CD4-positive, alpha-beta T cell (primary cell): ENCODE results near the gene THEMIS. TPM values are rescaled to one million over a fixed set of nuclear protein-coding genes. Genes with fewer than 3 reads are reported as not detected.
"Not testable (repeated sequence)": the region's sequence is repeated elsewhere in the genome, so short reads cannot be mapped to it uniquely, and the experiment has no call there.

Experiments used
- ATAC-seq: fragments of 200-7000 bp; cut with Tn5 transposase; one replicate; pipeline ENCODE4 v1.10.0; 2022; ENCODE audit warnings: mild to moderate bottlenecking; ENCODE audit not compliant: poor library complexity
- CTCF ChIA-PET: fragments of 350-600 bp; sonication (Branson Sonifier 250); formaldehyde crosslinking; loops from one replicate; lab custom pipeline; 2021; ENCODE audit warnings: antibody characterized with exemption, inconsistent platforms; lab: Charles Lee
- POLR2A ChIA-PET: fragments of 350-600 bp; sonication (Branson Sonifier 250); formaldehyde crosslinking; loops from one replicate; lab custom pipeline; 2021; ENCODE audit warnings: antibody characterized with exemption, inconsistent platforms; lab: Charles Lee
- DNase-seq, 14 experiments: peaks; one replicate each; pipeline ENCODE4 v3.0.0-alpha.2; 2013 to 2020; ENCODE audit warnings: mixed read lengths in 2 of 14
- H3K27ac ChIP-seq, 2 donors: one replicate each; pipeline versions ENCODE4 v1.5.1 to v1.7.0; 2013; ENCODE audit warnings: low read length in 2 of 2, low read depth in 1 of 2, mild to moderate bottlenecking in 1 of 2
- H3K27me3 ChIP-seq, 2 experiments: 1 replicate in 1 of 2; 2 replicates in 1 of 2; pipeline versions ENCODE4 v1.6.1 to v1.7.0; 2013; ENCODE audit warnings: low read length in 2 of 2, control low read depth in 1 of 2, mild to moderate bottlenecking in 1 of 2, moderate library complexity in 1 of 2; ENCODE audit not compliant: insufficient read depth in 2 of 2, control insufficient read depth in 1 of 2
- H3K36me3 ChIP-seq: one replicate; pipeline ENCODE4 v1.6.1; 2013; ENCODE audit warnings: low read length, control low read depth; ENCODE audit not compliant: insufficient read depth
- H3K4me1 ChIP-seq: one replicate; pipeline ENCODE4 v1.6.1; 2013; ENCODE audit warnings: low read length, control low read depth; ENCODE audit not compliant: insufficient read depth
- H3K4me3 ChIP-seq: one replicate; pipeline ENCODE4 v1.5.1; 2013; ENCODE audit warnings: mild to moderate bottlenecking, low read length, moderate library complexity
- H3K9me3 ChIP-seq, 2 experiments: 1 replicate in 1 of 2; 2 replicates in 1 of 2; pipeline versions ENCODE4 v1.6.1 to v1.7.0; 2013; ENCODE audit warnings: low read length in 2 of 2, mild to moderate bottlenecking in 2 of 2, control low read depth in 1 of 2, moderate library complexity in 1 of 2; ENCODE audit not compliant: control insufficient read depth in 1 of 2, insufficient read depth in 1 of 2
- H3K27ac Mint-ChIP-seq: one replicate; pipeline ENCODE4 v1.8.0; 2020; ENCODE audit warnings: mixed read lengths
- H3K27me3 Mint-ChIP-seq: one replicate; pipeline ENCODE4 v1.8.0; 2021; ENCODE audit warnings: mixed read lengths
- H3K36me3 Mint-ChIP-seq: one replicate; pipeline ENCODE4 v1.8.0; 2021; ENCODE audit warnings: low read depth, mixed read lengths
- H3K4me1 Mint-ChIP-seq: one replicate; pipeline ENCODE4 v1.8.0; 2021; ENCODE audit warnings: low read depth, mixed read lengths
- H3K4me3 Mint-ChIP-seq: one replicate; pipeline ENCODE4 v1.8.0; 2020; ENCODE audit warnings: mild to moderate bottlenecking, mixed read lengths
- H3K9me3 Mint-ChIP-seq: one replicate; pipeline ENCODE4 v1.8.0; 2020; ENCODE audit warnings: mixed read lengths
- CTCF ChIP-seq: fragments of 200-600 bp; IDR thresholded peaks from one replicate; pipeline ENCODE4 v1.8.0; 2022; ENCODE audit warnings: antibody characterized with exemption, mild to moderate bottlenecking
- intact Hi-C, 2 experiments: fragments of 100-400 bp; cut with DNase I in 1 of 2; cut with micrococcal nuclease in 1 of 2; formaldehyde crosslinking; loops; one replicate each; pipeline versions ENCODE4 v1.15.1 to v1.9.0; 2023 to 2025; cut with DNase I, micrococcal nuclease
- total RNA-seq, 174 experiments: library from RNA in 2 of 174; stranded (reverse) in 2 of 174; gene quantifications; one replicate each; pipeline ENCODE4 v1.2.3 and lab custom pipeline; 2021 to 2026

The THEMIS gene
- total RNA-seq, 2 experiments from 2014 or later = 25.0 to 25.3 TPM

- Mint-ChIP-seq H3K4me3 (no peak overlapping the region), H3K27me3 (no peaks in the 10 kb centered on the region), H3K36me3 (peaks cover 87% of the 10 kb centered on the region), H3K9me3 (peaks cover 16% of the 10 kb centered on the region), H3K27ac (no peak overlapping the region), H3K4me1 (no peaks in the 10 kb centered on the region)
- ChIA-PET CTCF (no interaction called here), POLR2A (no interaction called here)
- no peak overlapping the region for H3K4me3 ChIP-seq
- no peaks in the 10 kb centered on the region for H3K4me1 ChIP-seq
- no peaks in the 10 kb centered on the region for H3K27me3 ChIP-seq
- peaks cover 11% of the 10 kb centered on the region for H3K36me3 ChIP-seq
- DNase-seq (no peak), ATAC-seq (no peak)
- intact Hi-C loops = no loop called here
- no peak overlapping the region for H3K27ac ChIP-seq
- H3K9me3 ChIP-seq = peaks cover 3 to 6% of the 10 kb centered on the region in 2 experiments
- TF ChIP-seq CTCF = no peak
Measured at GRCh38 chr6:127690588-127690987, 210.3 kb downstream of the THEMIS start.

DNA sequence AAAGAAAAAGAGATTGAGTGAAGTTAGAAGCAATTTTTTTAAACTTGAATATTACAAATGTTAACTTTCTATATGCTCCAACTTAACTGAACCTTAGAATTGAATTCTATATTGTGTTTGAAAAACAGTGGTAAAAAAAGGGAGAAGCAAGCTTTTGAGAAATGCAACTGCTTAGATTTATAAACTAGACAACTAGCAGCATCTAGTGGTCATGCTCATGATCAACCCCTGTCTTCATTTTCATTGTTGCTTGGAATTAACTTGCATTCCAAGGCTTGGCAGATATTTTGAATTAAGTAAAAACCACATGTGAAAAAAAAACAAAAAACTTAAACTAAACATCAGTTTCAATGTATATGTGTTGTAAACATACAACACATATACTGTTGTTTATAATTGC lies 210.8 kb downstream of the THEMIS start:
- Histone ChIP-seq H3K27me3 (no peaks in the 10 kb centered on the region), H3K36me3 (peaks cover 6% of the 10 kb centered on the region), H3K27ac (no peak overlapping the region), H3K4me1 (no peaks in the 10 kb centered on the region), H3K4me3 (no peak overlapping the region), H3K9me3 (peaks cover 3 to 6% of the 10 kb centered on the region in 2 experiments)
- DNase-seq = no peak
- no peak for ATAC-seq
- Mint-ChIP-seq H3K4me1 (no peaks in the 10 kb centered on the region), H3K36me3 (peaks cover 82% of the 10 kb centered on the region), H3K4me3 (no peak overlapping the region), H3K27ac (no peak overlapping the region), H3K9me3 (peaks cover 15% of the 10 kb centered on the region), H3K27me3 (no peaks in the 10 kb centered on the region)
- ChIA-PET CTCF (interaction anchor here (1.5 kb wide), 1 partner anchor 12 kb away, joined by 5 read pairs; no protein-coding TSS in a partner anchor), POLR2A (no interaction called here)
- no peak for TF ChIP-seq CTCF
- intact Hi-C loops = no loop called here

DNA sequence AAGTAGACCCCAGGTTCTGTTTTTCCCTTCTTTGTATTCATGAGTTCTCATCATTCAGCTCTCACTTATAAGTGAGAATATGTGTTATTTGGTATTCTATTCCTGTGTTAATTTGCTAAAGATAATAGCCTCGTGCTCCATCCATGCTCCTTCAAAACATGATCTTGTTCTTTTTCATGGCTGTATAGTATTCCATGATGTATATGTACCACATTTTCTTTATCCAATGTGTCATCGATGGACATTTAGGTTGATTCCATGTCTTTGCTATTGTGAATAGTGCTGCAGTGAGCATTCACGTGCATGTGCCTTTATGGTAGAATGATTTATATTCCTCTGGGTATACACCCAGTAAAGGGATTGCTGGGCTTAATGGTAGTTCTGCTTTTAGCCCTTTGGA lies 213.4 kb downstream of the THEMIS start:
- POLR2A ChIA-PET, H3K4me3 ChIP-seq, H3K4me3 Mint-ChIP-seq, H3K36me3 ChIP-seq, H3K4me1 ChIP-seq, intact Hi-C loops, H3K4me1 Mint-ChIP-seq, H3K27me3 Mint-ChIP-seq, ATAC-seq, H3K27me3 ChIP-seq, H3K27ac Mint-ChIP-seq, H3K9me3 ChIP-seq, CTCF ChIA-PET, DNase-seq, H3K27ac ChIP-seq: not testable (repeated sequence)
- Mint-ChIP-seq H3K36me3 (peaks cover 71% of the 10 kb centered on the region), H3K9me3 (peaks cover 18% of the 10 kb centered on the region)

- POLR2A ChIA-PET = no interaction called here
- DNase-seq = no peak
- Histone ChIP-seq H3K9me3 (peaks cover 3 to 12% of the 10 kb centered on the region in 2 experiments), H3K4me3 (no peak overlapping the region), H3K36me3 (no peaks in the 10 kb centered on the region), H3K27me3 (no peaks in the 10 kb centered on the region), H3K4me1 (no peaks in the 10 kb centered on the region), H3K27ac (no peak overlapping the region)
- Mint-ChIP-seq H3K36me3 (peaks cover 60% of the 10 kb centered on the region), H3K27me3 (no peaks in the 10 kb centered on the region), H3K4me3 (no peak overlapping the region), H3K27ac (no peak overlapping the region), H3K9me3 (peaks cover 18% of the 10 kb centered on the region), H3K4me1 (no peaks in the 10 kb centered on the region)
- no peak for TF ChIP-seq CTCF
- intact Hi-C loops = no loop called here
- ATAC-seq = no peak
- CTCF ChIA-PET = no interaction called here
Measured at GRCh38 chr6:127686084-127686483, 214.8 kb downstream of the THEMIS start.
